Prostate gland (tissue), 2 donors: ENCODE measurements around the gene PCDHB14.
"Not testable (repeated sequence)": the region's sequence is repeated elsewhere in the genome, so short reads cannot be mapped to it uniquely, and the experiment has no call there.

Source experiments
- CTCF ChIP-seq, 4 experiments: fragments of 200-600 bp in 2 of 4; fragments of 450-650 bp in 2 of 4; sonication (generic) in 2 of 4; IDR thresholded peaks; 1 replicate in 3 of 4; 2 replicates in 1 of 4; pipeline ENCODE4 v1.5.1; 2016 to 2019; ENCODE audit warnings: antibody characterized with exemption in 4 of 4, mild to moderate bottlenecking in 2 of 4, moderate library complexity in 2 of 4
- POLR2A ChIP-seq: fragments of 450-650 bp; IDR thresholded peaks from one replicate; pipeline ENCODE4 v1.6.1; 2016; ENCODE audit warnings: antibody characterized with exemption, mild to moderate bottlenecking
- POLR2AphosphoS5 ChIP-seq: sonication (generic); formaldehyde crosslinking; IDR thresholded peaks from one replicate; pipeline ENCODE4 v1.6.1; 2017; ENCODE audit warnings: antibody characterized with exemption

DNA sequence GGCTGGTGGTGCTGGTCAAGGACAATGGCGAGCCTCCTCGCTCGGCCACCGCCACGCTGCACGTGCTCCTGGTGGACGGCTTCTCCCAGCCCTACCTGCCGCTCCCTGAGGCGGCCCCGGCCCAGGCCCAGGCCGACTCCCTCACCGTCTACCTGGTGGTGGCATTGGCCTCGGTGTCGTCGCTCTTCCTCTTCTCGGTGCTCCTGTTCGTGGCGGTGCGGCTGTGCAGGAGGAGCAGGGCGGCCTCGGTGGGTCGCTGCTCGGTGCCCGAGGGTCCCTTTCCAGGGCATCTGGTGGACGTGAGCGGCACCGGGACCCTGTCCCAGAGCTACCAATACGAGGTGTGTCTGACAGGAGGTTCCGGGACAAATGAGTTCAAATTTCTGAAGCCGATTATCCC lies 2.3 kb downstream of the PCDHB14 start:
- not testable (repeated sequence) for TF ChIP-seq CTCF (IDR thresholded peaks at IDR 0.05); POLR2AphosphoS5; POLR2A
